Stimulated activated naive CD4-positive, alpha-beta T cell (primary cell): ENCODE results near the gene SRGAP2B.
"Not testable (repeated sequence)": the region's sequence is repeated elsewhere in the genome, so short reads cannot be mapped to it uniquely, and the experiment has no call there.

Experiments used
- DNase-seq, 6 experiments: peaks; one replicate each; lab custom pipeline; 2025; lab: John Stamatoyannopoulos, UW

Gene SRGAP2B

DNA sequence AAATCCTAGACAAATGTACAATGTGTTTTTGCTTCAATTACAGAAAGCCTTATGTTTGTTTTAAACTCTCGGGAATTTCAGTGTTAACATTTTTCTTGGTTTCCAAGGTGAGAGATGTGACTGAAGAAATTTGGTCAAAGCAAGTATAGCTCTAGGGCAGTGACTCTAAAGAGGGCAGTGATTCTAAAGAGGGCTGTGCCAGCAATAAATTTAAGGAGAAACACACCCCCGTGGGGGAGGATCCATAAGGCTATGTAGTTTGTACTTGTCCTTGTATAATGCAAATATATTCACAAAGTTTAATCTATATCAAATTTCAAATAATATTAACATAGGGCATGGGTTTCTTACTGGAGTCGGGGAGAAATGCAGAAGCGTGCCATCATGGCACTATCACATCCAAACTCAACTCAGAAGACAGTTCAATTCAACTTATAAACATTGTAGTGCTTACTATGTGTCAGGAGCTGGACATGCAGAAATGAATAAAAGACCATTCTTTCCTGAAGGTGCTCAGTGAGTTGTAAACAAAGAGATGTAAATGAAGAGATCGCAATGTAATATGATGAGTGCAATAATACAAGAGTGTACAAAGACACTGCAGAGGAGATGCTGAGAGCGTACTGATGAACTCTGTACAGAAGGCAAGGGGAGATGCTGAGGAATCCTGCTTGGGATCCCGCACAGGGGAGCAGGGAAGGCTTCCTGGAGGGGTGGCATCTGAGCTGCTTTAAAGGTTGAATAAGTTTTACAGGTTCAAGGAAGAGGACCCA, 12.5 kb downstream of the SRGAP2B start:
- DNase-seq = not testable (repeated sequence)

DNA sequence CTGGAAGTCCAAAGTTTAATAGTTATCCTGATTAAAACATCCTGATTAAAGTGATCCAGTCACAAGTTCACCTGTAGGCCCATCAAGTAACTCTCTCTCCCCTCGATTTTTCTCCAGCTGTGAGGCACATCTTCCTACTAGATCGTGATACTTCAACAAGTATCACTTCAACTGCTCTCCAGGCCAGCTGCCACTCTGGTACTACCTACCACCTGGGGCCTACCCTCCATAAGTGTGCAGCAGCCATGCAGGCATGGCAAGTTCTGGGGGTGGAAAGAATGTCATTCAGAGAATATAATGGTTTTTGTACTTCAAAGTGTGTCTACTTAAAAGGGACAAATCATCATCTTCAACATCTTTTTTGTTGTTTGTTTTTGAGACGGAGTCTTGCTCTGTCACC, 14.9 kb downstream of the SRGAP2B start:
- not testable (repeated sequence) for DNase-seq

DNA sequence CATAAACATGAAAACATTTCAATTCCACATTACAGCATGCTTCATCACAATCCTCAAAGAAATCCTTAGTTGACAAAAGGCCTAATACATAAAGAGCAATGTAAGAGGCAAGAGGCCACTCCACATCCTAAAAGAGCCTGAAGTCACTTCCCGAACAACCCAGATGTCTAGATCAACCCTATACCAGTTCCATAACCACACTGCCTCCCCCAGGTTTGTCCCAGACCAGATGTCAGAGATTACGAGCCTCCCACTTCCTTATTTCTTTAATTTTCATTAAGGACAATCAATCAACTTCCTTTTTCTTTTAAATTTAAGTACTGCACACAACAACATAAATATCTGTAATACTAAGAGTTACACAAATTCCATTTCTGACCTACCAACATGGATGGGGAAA, 15.4 kb downstream of the SRGAP2B start:
- not testable (repeated sequence) for DNase-seq

DNA sequence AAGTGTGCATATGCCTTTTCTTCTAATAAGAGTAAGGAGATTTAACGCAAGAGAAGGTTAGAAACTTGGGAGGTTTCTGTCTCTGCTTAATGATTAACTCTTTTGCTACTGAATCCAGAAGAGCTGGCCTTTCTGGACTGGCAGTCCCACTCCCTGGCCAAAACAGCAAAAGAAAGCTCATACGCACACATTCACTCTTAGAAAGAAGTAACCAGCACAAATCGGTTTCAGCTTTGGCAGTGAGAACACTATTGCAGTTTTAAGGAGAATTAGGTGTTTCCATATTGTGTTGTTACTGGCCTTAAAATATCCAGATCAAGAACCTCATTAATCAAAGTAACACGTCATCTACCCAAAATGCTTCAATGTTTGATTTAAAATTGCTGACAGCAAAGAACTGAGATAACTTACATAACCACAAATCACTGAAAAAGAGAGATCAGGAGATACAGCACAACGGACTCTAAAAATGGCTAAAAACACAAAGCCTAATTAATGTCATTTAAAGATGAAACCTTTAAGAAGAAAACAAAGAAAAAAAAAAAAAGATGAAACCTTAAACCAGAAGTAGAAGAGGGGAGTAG, 16.2 kb downstream of the SRGAP2B start:
- DNase-seq = not testable (repeated sequence)

DNA sequence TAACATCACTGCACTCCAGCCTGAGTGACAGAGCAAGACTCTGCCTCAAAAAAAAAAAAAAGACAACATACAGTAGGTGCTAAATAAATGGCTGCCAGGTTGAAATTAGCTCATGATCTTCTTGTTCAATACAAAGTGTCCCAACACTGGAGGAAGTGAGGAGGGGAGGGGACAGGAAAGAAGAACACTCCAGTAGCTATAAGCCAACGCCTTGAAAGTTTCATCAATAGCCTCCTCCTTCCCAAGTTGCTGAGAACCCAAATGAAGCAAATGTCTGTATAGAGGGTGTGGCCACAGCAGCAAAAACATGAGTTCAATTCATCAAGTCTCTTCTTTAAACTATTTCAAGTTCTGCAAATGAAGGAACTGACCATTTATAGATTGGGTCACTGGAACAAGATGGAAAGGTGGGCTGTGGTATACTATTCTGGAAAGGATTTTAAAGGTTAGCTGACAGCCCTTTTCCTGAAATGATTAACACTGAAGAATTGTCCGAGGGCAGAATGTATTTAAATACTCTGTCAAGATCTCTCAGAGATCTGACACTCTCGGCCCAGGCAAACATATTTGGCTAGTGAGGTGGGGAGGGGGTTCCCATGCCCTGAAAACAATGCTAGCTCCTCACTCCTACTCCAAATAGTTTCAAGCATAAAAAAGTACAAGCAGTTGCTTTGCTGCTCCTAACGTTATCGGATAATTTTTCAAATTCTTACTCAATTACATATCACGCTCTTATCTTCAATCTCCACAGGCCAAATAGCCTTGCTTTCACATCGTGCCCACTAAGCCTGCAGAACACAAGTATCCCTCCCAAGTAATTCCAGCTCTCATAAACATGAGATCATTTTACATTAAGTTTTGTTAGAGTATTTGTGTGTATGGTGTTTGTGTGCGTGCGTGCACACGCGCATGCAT, 17.0 kb downstream of the SRGAP2B start:
- not testable (repeated sequence) for DNase-seq

DNA sequence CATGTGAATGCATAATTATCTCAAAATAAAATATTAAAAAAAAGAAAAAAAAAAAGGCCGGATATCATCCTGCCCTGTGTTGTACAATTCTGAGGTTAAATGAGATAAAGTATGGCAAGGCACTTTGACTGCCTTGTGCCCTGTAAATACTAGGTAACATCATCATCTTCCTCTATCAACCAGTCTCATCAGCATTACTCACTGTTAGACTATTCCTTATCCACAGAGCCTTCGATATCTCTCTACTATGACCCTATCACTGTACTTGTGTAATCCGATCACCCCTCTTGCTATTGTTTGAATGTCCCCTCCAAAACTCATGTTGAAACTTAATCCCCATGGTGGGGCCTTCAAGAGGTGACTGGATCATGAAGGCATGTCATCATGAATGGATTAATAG, 18.3 kb downstream of the SRGAP2B start:
- DNase-seq = not testable (repeated sequence)

DNA sequence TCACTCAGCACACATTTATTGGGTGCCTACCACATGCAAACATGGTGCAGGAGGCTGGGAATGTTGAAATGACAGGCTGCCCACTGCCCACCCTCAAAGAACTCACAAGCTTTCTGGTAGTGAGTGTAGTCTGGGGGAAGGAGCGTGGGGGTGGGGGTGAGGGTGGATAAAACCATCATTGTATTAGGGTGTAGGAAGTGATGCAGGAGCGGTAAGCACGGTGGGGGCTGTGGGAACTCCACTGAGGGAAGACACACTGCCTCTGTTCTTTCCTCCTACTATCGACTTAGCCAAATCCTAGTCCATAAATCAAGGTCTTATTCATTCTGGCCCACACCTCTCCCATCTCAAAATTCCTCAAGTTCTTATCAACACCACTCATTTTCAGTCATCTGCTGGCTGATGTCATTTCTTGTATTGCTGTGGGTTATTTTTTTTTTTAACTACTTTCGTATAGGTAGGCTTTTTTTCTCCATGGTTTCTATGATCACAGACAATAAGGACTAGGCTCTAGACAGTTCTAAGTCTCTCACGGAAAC, 21.0 kb downstream of the SRGAP2B start:
- not testable (repeated sequence) for DNase-seq

DNA sequence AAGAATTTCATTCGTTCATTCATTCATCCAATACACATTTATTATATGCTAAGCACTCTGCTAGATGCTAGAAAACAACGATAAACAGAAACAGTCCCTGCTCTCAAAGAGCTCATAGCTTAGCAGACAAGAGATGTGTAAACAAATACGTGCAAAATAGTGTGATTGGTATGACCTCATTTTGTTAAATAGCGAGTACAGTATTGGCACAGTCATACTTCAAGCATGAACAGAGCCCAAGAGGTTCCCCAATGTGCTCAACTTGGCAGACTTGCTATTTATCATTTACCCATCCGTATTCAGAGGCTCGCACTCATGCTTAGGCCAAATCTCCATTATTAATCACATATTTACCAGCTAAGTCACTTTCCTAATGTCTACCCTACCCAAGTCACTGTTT, 23.6 kb downstream of the SRGAP2B start:
- not testable (repeated sequence) for DNase-seq

DNA sequence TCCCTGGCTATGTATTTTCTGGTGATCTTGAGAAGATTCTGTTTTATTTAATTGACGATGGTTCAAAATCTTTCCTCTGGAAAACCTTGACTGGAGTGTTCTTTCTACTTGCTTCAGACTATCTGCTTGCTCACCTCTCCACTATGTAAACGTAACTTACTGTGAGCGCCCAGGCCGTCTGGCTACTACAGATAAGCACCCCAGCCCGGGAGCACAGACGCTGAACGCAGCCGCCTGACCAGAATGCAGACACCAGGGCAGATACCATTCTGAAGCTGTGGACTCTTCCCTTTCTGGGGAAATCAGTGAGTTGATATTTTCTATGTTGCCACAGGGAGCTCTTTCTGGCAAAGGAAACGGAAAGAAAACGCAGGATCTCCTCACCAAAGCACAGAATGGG, 28.6 kb downstream of the SRGAP2B start:
- not testable (repeated sequence) for DNase-seq

DNA sequence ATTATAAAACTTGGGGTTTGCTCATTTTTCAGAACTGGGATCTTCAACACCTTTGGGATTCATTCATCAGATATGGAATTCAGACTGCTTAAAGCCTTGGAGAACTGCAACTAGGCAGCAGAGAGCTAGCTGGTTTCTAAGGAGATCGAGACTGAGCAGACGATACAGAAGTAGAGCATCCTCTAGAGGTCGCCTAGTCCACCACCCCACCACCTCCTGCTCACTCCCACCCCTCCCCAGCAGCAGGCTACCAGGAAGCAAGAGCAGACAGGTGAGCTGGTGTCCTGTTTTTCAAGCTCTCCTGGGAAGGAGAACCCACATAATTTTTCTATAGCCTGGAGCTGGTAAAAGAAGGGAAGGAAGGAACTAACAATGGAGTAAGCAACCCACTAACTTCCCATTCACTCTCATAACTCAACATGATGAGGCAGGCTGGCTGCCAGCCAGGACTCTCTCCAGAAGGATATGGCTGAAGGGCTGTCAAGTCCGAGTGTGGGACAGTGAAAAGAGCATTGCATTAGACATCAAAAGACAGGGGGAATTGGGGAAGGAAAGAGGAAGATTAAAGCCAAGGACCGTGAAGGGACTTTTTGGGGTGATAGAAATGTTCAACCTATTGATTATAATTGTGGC, 29.8 kb downstream of the SRGAP2B start:
- not testable (repeated sequence) for DNase-seq

DNA sequence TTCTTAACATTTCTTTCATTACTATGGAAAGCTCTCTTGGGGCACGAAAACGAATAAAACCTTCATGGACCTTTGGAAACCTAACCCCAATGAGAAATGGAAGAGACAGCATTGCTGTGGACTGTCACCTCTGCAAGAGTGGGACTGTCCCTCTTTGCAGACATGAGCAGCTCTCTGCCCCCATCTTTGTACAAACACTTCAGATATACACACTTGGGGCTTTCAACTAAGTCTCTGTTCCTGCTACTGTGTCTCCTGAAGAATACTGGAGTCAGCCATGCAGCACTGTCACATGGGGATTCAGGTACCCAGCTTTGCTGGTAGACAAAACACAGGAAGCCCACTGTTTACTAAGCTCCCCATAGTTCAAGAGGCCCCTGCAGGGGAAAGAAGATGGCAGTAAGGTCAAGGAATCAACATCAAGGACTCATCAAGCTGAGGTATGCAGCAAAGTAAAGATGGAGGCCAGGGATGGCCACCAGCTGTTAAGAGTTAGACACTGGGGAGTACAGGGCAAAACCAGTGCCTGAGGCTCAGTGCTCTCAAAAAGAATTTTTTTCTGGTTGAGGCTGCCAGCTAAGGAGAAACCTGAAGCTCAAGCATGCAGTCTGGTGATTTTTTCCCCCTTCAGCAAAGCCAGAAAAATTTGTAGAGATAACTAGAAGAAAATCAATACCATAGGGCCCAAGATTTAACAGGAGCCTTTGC, 31.0 kb downstream of the SRGAP2B start:
- not testable (repeated sequence) for DNase-seq

DNA sequence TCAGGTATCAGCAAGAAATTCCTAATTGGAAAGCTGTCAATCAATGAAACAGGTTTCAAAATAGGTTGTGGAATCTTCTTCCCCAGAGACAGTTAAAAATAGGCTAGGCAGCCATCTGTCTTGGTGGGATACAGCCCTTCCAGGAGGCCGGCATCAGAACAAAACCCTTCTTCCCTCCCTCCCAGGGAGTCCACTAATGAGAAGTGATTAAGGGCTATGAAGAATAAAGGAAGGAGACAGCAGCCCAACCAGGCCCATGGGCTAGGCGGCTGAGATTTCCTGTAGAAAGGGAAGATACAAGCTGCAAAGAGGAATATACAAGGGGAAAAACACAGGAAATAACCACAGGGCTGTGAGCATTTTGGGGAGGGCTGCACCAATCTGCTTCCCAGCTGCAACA, 31.8 kb downstream of the SRGAP2B start:
- not testable (repeated sequence) for DNase-seq

DNA sequence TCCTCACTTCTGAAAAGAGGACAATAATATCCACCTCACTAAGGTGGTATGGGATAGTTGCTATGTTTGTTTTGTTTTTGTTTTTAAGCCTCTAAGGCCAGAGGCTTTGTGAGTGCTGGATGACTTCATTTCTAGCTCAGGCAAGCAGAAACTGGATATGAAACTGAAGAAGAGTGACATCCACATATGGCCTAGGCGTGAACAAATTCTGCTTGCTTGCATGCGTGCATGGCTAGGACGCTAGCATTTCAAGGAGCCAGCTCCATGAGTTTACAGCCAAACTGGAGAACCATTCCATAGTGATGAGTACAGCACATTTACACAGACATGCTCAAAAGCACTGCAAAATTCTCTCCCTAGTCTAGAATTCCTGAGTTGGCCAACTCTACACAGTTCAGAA, 36.9 kb downstream of the SRGAP2B start:
- DNase-seq = not testable (repeated sequence)

DNA sequence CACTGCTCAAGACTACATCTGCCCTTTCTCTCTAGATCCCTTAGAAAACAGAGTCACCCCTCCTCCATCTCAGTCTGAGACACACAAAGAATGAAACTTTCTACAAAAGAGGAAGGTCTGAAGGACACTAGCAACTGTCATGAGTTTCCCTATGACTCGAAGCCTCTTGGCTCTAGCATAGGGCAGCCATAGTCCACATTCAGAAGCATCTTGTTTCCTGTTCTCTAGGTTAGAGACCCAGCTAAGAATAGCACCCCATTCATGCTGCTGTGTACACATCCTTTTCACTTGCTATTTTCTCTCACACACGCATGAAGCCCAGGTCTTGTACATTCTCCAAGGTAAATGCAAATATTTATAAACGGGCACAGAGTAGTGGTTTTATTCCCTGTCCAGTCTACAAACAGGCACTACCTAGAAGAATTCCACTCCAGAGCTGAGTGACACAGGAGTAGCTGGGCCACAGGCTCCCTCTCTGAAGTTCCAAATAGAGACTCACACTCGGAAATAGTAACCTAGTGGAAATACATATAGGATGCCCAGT, 39.8 kb downstream of the SRGAP2B start:
- DNase-seq = not testable (repeated sequence)

DNA sequence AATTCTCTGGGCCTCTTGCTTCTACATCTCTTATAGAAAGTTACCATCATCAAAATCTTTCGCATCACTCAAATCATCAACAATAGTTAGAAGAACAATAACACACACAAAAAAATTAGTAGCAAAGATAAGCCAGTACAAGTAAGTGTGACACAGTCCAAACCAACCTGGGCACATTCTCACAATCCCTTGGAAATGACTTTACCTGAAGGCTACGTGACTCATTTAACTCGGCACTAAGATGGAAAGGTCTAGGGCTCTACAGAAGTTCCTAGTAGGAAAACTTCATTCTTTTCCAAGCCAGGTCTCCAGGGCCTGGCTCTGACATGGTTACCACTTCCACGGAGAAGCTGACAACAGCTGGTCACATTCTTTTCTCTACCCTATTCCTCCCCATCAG, 41.7 kb downstream of the SRGAP2B start:
- DNase-seq = not testable (repeated sequence)

DNA sequence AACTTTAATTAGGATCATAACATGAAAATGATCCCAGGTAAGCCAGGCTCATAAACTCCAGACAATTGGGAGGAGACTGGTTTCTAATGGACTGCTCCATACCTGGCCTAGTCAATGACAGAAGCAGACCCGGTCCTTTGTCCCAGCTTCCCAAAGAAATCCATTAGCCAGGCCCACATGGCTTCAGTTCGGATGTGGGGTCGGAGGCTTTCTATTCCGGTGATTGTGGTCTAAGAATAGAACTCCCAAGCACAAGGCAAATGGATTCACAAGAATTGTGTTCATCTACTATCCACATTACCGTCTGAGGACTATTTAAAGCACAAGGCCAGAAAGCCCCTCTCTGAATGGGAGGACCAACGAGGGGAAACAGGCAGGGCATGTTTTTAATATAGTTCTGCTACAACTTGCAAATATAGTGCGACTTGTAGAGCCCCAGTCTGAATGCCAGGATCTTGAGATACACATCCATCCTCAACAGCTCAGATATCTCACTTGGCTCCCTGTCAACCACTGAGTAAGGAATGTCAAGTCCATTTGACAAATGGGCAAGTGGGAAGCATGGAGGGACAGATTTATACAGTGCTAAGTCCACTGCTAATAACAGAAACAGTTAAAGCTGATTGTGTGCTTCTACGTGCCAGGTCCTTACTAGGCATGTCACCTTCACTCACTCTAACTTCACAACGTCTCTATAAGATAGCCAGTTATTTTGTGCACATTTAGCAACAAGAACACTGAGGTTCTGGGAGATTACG, 42.9 kb downstream of the SRGAP2B start:
- DNase-seq = not testable (repeated sequence)

DNA sequence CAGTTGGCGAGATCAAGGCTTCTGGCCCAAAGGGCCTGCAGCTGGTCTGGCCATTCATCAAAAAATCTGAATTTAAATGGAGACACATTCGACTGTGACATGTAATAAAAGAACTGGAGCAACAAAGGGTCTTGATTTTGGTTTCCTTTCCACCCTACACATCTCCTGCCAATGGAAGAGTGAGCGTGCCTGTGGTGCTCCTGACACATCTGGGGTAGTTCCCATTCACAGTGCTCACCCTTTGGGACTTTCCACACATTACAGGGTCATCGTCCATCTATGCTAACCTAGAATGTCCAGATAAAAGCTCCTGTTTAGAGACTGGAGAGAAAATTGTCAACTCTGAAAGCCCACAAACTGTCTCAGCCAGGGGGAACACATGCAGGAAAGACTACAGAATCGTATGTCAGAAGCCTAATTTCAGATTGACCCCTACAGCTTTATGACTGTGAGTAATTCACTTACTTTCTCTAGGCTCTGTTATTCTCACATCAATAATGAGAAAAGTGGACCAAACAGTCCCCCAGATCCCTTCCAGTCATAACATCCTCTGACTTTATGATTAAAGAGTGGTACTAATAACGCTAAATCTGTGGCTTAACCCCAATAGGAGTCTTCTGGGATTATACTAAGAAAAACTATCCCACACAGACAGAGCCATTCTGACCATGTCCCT, 46.8 kb downstream of the SRGAP2B start:
- DNase-seq = not testable (repeated sequence)

DNA sequence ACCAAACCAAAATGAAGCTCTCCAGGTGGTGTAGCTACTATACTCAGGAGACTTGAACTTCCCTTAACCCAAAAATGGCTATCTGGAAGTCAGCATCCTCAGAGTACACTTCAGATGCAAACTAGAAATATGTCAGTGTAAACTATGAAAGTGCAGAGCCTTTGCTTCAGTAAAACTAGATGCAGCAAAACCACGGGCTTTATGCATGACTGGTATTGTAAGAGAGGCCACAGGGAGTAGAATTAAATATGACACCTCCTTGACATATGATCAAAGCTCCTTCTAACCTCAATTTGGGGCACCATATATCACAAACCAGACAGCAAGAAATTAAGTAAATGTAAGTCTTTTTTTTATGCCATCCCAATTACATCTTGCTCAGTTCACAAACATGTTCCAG, 47.6 kb downstream of the SRGAP2B start:
- not testable (repeated sequence) for DNase-seq

DNA sequence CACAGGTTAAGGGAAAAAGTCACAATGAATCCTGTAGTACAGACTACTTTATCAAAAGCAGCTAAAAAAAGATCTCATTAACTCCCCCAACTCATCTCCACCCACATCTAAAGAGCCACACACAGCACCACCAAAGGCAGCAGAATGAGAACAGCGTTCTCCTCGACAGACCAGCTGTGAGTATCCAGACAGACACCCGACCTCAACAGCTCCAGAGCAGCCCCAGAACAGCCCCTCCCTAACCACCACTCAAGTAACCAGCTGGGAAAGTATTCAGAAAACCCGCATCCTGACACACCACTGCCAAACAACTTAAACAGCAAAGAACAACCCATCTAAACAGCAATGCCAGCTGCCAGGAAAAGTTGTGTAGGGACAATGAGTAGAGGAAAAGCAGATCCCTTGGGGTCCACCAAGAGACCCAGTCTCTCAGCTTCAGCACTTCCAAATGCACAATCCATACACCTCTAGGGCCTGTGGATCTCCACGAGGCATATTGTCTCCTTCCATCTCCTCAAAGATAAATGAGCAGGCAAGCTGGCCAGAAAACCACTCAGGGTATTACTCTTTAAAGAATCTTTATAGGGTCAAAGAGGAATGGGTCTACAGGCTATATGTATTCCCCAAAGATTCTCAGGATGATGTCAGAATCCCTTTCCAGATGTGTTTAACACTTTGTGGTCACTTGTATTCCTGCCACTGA, 49.4 kb downstream of the SRGAP2B start:
- not testable (repeated sequence) for DNase-seq
